Type B pancreatic cell (in vitro differentiated cells): Measurements from ENCODE around the gene MFSD8. TPM values are rescaled to one million over a fixed set of nuclear protein-coding genes. Genes with fewer than 3 reads are reported as not detected.

Source experiments
- DNase-seq: peaks from one replicate; pipeline ENCODE4 v3.0.0; 2021; ENCODE audit warnings: mixed read lengths; ENCODE audit not compliant: unreplicated experiment; ENCODE audit errors: extremely low spot score
- H3K27ac Mint-ChIP-seq: 2 replicates; pipeline ENCODE4 v1.8.0; 2021; ENCODE audit warnings: mild to moderate bottlenecking, mixed read lengths
- H3K27me3 Mint-ChIP-seq: 2 replicates; pipeline ENCODE4 v1.8.0; 2021; ENCODE audit warnings: mixed read lengths
- H3K36me3 Mint-ChIP-seq: 2 replicates; pipeline ENCODE4 v1.8.0; 2021; ENCODE audit warnings: mixed read lengths
- H3K4me1 Mint-ChIP-seq: one replicate; pipeline ENCODE4 v1.8.0; 2021; ENCODE audit warnings: mixed read lengths; ENCODE audit not compliant: unreplicated experiment
- H3K4me3 Mint-ChIP-seq: 2 replicates; pipeline ENCODE4 v1.8.0; 2021; ENCODE audit warnings: mild to moderate bottlenecking, mixed read lengths
- H3K9me3 Mint-ChIP-seq: 2 replicates; pipeline ENCODE4 v1.8.0; 2021; ENCODE audit warnings: mixed read lengths
- CTCF ChIP-seq: fragments of 200-600 bp; sonication (generic); conservative IDR thresholded peaks from 2 replicates; pipeline ENCODE4 v1.5.0; 2021; ENCODE audit warnings: antibody characterized with exemption, mild to moderate bottlenecking
- total RNA-seq: library from RNA; stranded (reverse); gene quantifications from 2 replicates; pipeline ENCODE4 v1.2.1, GENCODE V29; 2021; ENCODE audit warnings: low replicate concordance

The MFSD8 gene
- total RNA-seq, 1 donor from 2014 or later = 23.7 TPM

- Mint-ChIP-seq H3K27me3 (no peaks in the 10 kb centered on the region), H3K9me3 (no peaks in the 10 kb centered on the region), H3K4me3 (no peak overlapping the region), H3K27ac (no peak overlapping the region), H3K4me1 (no peaks in the 10 kb centered on the region), H3K36me3 (peaks cover 16% of the 10 kb centered on the region)
- TF ChIP-seq CTCF = no peak
- no peak for DNase-seq
Measured at GRCh38 chr4:127993151-127993550, 28.2 kb upstream of the MFSD8 start.

- no peak for TF ChIP-seq CTCF
- Mint-ChIP-seq H3K4me1 (no peaks in the 10 kb centered on the region), H3K27me3 (no peaks in the 10 kb centered on the region), H3K27ac (no peak overlapping the region), H3K9me3 (no peaks in the 10 kb centered on the region), H3K4me3 (no peak overlapping the region), H3K36me3 (peaks cover 13% of the 10 kb centered on the region)
- no peak for DNase-seq
Measured at GRCh38 chr4:127988638-127989037, 23.7 kb upstream of the MFSD8 start.

GRCh38 chr4:127985989-127986388, 21.0 kb upstream of the MFSD8 start:
- DNase-seq = no peak
- H3K4me3 Mint-ChIP-seq = no peak overlapping the region
- H3K27me3 Mint-ChIP-seq = no peaks in the 10 kb centered on the region
- H3K9me3 Mint-ChIP-seq = no peaks in the 10 kb centered on the region
- peaks cover 14% of the 10 kb centered on the region for H3K36me3 Mint-ChIP-seq
- no peaks in the 10 kb centered on the region for H3K4me1 Mint-ChIP-seq
- no peak for TF ChIP-seq CTCF
- no peak overlapping the region for H3K27ac Mint-ChIP-seq

GRCh38 chr4:127982445-127982844, 17.5 kb upstream of the MFSD8 start:
- DNase-seq = no peak
- H3K27me3 Mint-ChIP-seq = no peaks in the 10 kb centered on the region
- H3K36me3 Mint-ChIP-seq = peaks cover 11% of the 10 kb centered on the region
- no peaks in the 10 kb centered on the region for H3K9me3 Mint-ChIP-seq
- no peak overlapping the region for H3K4me3 Mint-ChIP-seq
- H3K27ac Mint-ChIP-seq = no peak overlapping the region
- TF ChIP-seq CTCF = no peak
- H3K4me1 Mint-ChIP-seq = no peaks in the 10 kb centered on the region

- H3K4me3 Mint-ChIP-seq = no peak overlapping the region
- H3K27ac Mint-ChIP-seq = no peak overlapping the region
- H3K9me3 Mint-ChIP-seq = no peaks in the 10 kb centered on the region
- no peaks in the 10 kb centered on the region for H3K27me3 Mint-ChIP-seq
- DNase-seq = no peak
- H3K4me1 Mint-ChIP-seq = no peaks in the 10 kb centered on the region
- no peak for TF ChIP-seq CTCF
- peaks cover 7% of the 10 kb centered on the region for H3K36me3 Mint-ChIP-seq
Measured at GRCh38 chr4:127978930-127979329, 14.0 kb upstream of the MFSD8 start.
